Urinary bladder (tissue), 4 donors: Measurements from ENCODE around the gene ARRDC3. TPM values are rescaled to one million over a fixed set of nuclear protein-coding genes. Genes with fewer than 3 reads are reported as not detected.

Experiments used
- DNase-seq: peaks from one replicate; pipeline ENCODE4 v3.0.0-alpha.2; 2015; ENCODE audit errors: extremely low spot score
- H3K27ac ChIP-seq: one replicate; pipeline ENCODE4 v1.5.1; 2013; ENCODE audit warnings: low read depth, mild to moderate bottlenecking, moderate library complexity
- H3K36me3 ChIP-seq: one replicate; pipeline ENCODE4 v1.6.1; 2013; ENCODE audit warnings: mild to moderate bottlenecking, moderate library complexity; ENCODE audit not compliant: insufficient read depth
- H3K4me1 ChIP-seq: one replicate; pipeline ENCODE4 v1.6.1; 2013; ENCODE audit warnings: mild to moderate bottlenecking, moderate library complexity; ENCODE audit not compliant: insufficient read depth
- H3K4me3 ChIP-seq: one replicate; pipeline ENCODE4 v1.5.1; 2013; ENCODE audit warnings: low read depth, low read length
- WGBS: extraction: QIAGEN DNeasy Blood & Tissue Kit; methylation state at CpG from one replicate; pipeline ENCODE4 v1.1.7; 2013; 5-methylcytosine and 5-hydroxymethylcytosine counted together
- polyA plus RNA-seq: library from polyadenylated mRNA; stranded (reverse); fragments of 200-250 nt; gene quantifications from one replicate; pipeline ENCODE4 v1.2.3, GENCODE V29; 2013
- total RNA-seq: library from RNA; depleted of rRNA; stranded (reverse); fragments of >200 nt; gene quantifications from one replicate; pipeline ENCODE4 v1.2.3, GENCODE V29; 2014
- donor health status: healthy with polysubstance abuse.
- donor health status: healthy.

The ARRDC3 gene
- total and polyA plus RNA-seq, 2 donors: 24.4 to 261 TPM

DNA sequence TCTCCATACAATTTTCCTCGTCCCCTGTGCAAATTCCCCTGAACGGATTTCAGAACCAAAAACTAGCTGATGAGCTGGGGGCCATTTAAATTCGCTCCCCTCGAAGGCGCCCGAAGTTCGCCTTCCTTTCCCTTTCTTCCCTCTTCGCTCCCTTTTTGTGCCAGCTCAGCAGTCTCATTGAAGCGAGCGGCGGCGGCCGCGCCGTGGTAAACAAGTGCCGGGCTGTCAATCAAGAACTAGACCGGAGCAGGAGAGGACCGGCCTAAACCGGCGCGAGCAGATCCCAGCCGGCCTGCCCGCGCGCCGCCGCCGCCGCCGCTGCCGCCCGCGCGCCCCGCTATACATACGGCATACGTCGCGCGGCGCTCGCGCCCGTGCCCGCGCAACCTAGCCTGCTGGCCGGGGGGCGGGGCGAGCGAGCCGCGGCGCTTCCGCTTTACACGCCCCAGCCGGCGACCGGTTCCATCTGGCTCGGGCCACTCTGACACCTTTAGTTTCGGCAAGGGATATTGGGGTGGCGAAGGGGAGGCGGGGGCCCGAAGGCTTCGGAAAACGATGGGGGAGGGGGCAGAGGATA, 3.1 kb downstream of the ARRDC3 start:
- Histone ChIP-seq H3K4me1 (no peaks in the 10 kb centered on the region), H3K4me3 (peak overlapping the region; percentile 77), H3K27ac (peak overlapping the region; percentile 97), H3K36me3 (no peaks in the 10 kb centered on the region)
- peak; percentile 81 for DNase-seq
- WGBS: under 1% methylated on average over 65 of the region's 65 CpGs

DNA sequence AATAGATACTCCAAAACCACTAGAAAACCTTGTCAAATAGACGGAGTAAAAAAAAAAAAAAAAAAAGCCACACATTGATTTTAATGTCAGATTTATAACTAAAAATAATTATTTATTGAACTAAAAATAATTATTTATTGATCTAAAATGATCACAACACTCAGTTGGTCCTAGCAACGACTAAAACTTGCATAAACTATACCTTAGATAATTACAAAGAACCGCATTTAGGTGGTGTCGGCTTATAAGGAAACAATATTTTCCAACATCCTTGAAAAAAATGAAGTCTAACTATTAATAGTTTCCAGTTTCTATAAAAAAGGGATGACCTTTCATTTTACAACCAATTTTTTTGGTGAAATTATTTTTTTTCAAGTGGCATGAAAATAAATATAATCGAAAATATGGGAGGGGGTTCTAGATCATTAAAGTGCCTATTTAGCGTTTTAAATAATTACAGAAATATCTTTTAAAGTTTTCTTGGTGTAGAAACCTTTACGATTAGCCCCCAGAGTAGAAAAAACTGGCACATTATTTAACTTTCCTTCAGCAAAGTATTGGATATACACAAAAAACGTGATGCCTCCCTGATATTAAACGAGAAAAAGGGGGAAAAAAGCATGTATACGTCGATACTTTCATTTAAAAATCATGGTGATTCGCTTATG, 3.7 kb downstream of the ARRDC3 start:
- no peaks in the 10 kb centered on the region for H3K4me1 ChIP-seq
- 10% methylated on average over 12 of the region's 12 CpGs for WGBS
- peak overlapping the region; percentile 77 for H3K4me3 ChIP-seq

DNA sequence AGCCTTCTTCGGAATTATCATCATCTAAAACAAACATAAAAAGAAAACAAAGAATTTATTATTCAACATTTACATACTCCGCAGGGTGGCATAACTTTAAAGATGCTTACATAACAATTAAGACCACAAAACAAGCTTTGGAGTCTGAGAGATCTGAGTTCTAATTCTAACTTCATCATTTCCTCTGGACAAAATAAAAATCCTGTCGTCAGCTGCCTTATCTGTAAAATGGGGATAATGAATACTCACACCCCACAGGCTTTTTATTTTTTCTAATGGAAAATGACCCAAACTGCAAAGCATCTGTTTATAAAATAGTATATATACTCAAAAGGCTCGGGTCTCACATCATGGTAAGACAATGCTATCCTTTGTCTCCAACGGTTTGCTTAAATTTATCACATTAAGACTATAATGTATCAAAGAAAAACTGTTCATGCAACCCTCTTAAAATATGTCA, 4.3 kb downstream of the ARRDC3 start:
- WGBS: 54% methylated on average over 5 of the region's 5 CpGs
- Histone ChIP-seq H3K27ac (no peak overlapping the region), H3K4me1 (no peaks in the 10 kb centered on the region), H3K4me3 (no peak overlapping the region), H3K36me3 (no peaks in the 10 kb centered on the region)
- DNase-seq: no peak

More for the DNA sequence above, 3.7 kb downstream of the ARRDC3 start:
- H3K27ac ChIP-seq: peak overlapping the region; percentile 97
- DNase-seq: no peak
- H3K36me3 ChIP-seq: no peaks in the 10 kb centered on the region

DNA sequence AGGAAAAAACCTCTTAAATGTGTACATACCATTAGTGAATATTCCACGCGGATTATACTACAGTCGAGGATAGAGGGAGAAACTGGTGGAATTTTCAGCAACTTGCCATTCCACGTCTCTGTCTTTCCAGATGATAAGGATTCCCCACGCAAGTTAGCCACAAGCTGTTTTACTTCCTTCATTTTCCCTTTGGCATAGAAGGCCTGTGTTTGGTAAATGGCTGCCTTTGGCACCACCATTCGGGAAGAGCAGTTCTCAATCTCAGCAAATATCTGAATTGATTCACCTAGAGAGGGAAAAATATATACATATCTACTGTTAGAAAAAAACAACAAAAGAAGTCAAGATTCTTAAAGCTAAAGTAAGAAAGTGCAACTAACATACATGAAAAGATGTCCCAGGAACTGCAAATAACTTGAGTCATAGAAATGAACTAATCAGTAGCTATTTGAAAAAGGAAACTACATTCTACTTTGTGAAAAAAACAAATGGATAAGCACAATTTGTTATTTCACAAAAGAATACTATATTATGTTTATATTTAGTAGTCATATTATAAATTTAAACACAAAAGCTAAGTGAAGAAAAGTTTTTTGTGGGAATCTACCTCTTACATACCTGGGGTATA, 8.1 kb downstream of the ARRDC3 start:
- 92% methylated on average over 6 of the region's 6 CpGs for WGBS
- Histone ChIP-seq H3K36me3 (peaks cover 2% of the 10 kb centered on the region), H3K4me1 (peaks cover 2% of the 10 kb centered on the region), H3K27ac (no peak overlapping the region), H3K4me3 (no peak overlapping the region)
- no peak for DNase-seq

DNA sequence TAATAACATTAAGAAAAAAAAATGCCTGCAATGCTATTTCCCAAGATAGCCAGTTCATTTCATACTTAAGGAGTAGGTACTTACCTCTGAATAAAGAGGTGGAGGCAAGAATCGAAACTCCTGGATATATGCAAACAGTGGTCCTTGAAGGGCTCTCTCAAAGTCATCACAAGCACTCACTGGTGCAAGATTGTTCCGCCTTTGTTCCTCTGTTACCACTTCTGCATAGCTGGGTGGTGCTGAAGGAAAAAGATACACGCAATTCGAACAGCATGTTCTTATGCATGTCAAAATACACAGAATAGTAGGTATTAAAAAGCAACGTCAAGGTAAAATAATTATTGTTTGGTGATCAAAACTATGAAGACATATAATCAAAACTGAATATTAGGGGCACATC, 9.5 kb downstream of the ARRDC3 start:
- H3K4me3 ChIP-seq: no peak overlapping the region
- peaks cover 4% of the 10 kb centered on the region for H3K36me3 ChIP-seq
- no peak overlapping the region for H3K27ac ChIP-seq
- 91% methylated on average over 5 of the region's 5 CpGs for WGBS
- no peak for DNase-seq
- peaks cover 2% of the 10 kb centered on the region for H3K4me1 ChIP-seq

DNA sequence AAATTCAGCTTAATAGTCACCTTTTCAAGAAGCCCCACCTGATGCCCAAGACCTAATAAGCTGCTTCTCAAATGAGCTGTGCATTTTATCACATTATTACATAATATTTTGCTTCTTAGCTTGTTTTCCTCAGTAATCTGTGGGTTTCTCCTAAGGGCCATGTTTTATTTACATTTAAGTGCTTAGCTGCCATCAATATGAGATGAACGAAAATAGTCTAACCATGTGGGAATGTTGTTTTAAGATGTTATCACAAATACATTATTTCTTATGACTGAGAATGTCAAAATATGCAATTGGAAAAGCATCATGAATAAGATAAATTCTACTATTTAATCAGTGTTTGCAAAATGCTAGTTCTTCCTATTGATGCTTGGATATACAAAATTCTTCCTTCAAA, 10.1 kb downstream of the ARRDC3 start:
- no peak for DNase-seq
- peaks cover 6% of the 10 kb centered on the region for H3K36me3 ChIP-seq
- H3K4me1 ChIP-seq: peaks cover 2% of the 10 kb centered on the region
- no peak overlapping the region for H3K4me3 ChIP-seq
- peak overlapping the region; percentile 38 for H3K27ac ChIP-seq
- WGBS: 69% methylated on average over 1 of the region's 1 CpG

DNA sequence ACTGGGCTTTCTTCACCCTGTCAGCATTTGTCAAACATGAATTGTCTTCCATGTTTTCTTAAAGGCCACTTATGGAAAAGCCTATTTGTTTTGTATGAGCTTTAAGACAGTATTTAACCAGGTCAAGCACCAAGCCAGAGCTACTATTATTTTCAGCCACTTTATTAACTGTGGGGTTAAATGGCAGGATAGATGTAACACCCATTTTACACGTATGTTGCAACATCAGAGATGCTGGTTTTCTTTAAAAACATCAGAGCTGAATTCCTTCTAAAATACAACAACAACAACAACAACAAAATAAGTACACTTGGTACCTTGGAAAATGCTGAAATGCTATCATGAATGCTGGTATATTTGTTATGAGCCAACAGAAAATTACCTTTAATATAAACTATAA, 13.6 kb downstream of the ARRDC3 start:
- peaks cover 2% of the 10 kb centered on the region for H3K4me1 ChIP-seq
- H3K4me3 ChIP-seq: no peak overlapping the region
- DNase-seq: no peak
- H3K36me3 ChIP-seq: peaks cover 6% of the 10 kb centered on the region
- 57% methylated on average over 1 of the region's 1 CpG for WGBS
- H3K27ac ChIP-seq: no peak overlapping the region

DNA sequence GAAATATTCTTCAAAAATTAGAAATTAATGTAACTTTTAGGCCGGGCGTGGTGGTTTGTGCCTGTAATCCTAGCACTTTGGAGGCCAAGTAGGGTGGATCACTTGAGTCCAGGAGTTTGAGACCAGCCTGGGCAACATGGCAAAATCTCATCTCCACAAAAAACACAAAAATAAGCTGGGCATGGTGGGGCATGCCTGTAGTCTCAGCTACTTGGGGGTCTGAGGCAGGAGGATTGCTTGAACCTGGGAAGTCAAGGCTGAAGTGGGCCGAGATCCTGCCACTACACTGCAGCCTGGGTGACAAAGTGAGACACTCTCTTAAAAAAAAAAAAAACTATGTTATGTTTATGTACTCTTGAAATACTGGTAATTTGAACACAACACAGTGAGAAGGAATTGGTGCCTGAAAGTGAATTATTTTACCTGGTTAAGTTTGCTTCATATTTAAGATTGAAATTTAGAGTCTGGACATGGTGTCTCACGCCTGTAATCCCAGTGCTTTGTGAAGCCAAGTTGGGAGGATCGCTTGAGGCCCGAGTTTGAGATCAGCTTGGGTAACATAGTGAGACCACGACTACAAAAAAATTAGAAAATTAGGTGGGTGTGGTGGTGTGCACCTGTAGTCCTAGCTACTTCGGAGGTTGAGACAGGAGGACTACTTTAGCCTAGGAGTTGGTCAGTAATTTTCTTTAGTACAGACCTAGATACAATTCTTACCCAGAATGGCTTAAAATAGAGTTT, 15.0 kb downstream of the ARRDC3 start:
- H3K36me3 ChIP-seq: peaks cover 6% of the 10 kb centered on the region
- H3K4me1 ChIP-seq: peaks cover 2% of the 10 kb centered on the region
- 95% methylated on average over 8 of the region's 8 CpGs for WGBS
- DNase-seq: no peak
- H3K27ac ChIP-seq: no peak overlapping the region
- no peak overlapping the region for H3K4me3 ChIP-seq

DNA sequence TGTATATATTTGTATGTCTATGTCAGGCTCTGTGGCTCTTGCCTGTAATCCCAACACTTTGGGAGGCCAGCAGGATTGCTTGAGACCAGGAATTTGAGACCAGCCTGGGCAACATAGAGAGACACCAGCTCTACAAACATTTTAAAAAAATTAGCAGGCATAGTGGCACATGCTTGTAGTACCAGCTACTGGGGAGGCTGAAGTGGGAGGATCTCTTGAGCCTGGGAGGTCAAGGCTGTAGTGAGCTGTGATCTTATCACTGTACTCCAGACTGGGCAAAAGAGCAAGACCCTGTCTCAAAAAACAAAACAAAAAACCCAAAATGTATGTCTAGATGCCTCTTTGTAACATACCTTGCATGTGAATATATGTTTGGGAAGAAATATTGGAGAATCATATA, 15.8 kb downstream of the ARRDC3 start:
- Histone ChIP-seq H3K4me1 (peaks cover 2% of the 10 kb centered on the region), H3K4me3 (no peak overlapping the region), H3K27ac (no peak overlapping the region), H3K36me3 (peaks cover 6% of the 10 kb centered on the region)
- no peak for DNase-seq

DNA sequence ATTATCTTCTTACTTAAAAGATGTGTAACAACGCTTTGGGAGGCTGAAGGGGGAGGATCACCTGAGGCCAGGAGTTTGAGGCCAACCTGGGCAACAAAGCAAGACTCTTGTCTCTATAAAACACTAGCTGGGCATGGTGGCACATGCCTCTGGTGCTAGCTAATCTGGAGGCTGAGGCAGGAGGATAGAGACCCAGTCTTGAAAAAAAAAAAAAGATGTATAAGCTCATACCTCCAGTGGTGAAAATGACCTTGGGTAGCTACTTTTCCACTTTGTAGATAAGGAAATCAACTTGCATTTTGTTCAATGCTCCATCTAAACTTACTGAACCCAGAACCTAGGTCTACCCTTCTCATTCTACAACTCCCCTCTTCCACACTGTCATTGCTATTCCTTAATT, 16.6 kb downstream of the ARRDC3 start:
- Histone ChIP-seq H3K4me1 (peaks cover 2% of the 10 kb centered on the region), H3K36me3 (peaks cover 6% of the 10 kb centered on the region), H3K4me3 (no peak overlapping the region), H3K27ac (no peak overlapping the region)
- DNase-seq: no peak
- WGBS: 98% methylated on average over 1 of the region's 1 CpG

DNA sequence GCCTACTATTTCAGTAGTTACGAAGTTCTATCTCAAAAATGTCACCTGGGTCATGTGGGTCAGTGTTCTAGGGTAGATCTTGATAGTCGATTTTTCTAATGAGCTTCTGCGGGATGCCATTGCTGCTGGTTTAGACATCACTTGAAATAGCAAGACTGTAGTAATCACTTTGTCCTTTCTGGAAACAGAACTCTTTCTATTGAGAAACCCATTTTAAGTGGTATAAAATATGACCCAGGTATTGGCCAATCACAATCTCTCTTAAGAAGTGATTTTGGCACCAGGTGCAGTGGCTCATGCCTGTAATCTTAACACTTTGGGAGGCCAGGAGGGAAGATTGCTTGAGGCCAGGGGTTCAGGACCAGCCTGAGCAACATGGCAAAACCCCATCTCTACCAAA, 17.6 kb downstream of the ARRDC3 start:
- no peak for DNase-seq
- H3K27ac ChIP-seq: no peak overlapping the region
- H3K4me3 ChIP-seq: no peak overlapping the region
- peaks cover 6% of the 10 kb centered on the region for H3K36me3 ChIP-seq
- H3K4me1 ChIP-seq: no peaks in the 10 kb centered on the region
- 94% methylated on average over 3 of the region's 3 CpGs for WGBS

DNA sequence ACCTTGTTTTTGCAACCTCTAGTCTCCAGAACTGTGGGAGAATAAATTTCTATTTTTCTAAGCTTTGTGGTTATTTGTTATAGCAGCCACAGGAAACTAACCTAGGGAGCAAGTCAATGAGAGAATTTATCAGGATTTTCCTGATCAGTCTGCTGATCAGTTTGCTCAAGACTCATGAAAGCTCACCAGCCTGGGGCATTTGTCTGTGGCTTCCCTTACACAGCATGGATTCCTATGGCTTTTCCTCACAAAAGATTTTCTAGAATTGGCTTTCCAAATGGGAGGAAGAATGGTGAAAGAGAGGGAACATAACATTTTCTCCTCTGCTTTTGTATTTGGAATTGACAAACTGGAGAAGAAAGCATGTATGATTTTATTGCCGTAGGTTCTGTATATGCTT, 20.2 kb downstream of the ARRDC3 start:
- Histone ChIP-seq H3K4me3 (no peak overlapping the region), H3K36me3 (no peaks in the 10 kb centered on the region), H3K4me1 (no peaks in the 10 kb centered on the region), H3K27ac (no peak overlapping the region)
- no peak for DNase-seq
- WGBS: 100% methylated on average over 1 of the region's 1 CpG

DNA sequence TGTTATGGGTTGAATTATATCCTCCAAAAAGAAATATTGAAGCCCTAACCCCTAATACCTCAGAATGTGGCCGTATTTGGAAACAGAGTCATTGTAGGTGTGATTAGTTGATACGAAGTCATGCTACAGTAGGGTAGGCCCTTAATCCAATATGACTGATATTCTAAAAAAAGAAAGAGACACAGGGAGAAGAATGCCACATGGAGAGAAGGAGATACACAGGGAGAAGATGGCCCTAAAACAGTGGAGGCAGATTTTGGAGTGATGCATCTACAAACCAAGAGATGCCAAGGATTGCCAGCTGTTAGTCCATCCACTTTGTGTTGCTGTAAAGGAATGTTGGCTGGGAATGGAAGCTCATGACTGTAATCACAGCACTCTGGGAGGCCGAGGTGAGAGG, 21.3 kb downstream of the ARRDC3 start:
- no peak overlapping the region for H3K4me3 ChIP-seq
- DNase-seq: no peak
- H3K4me1 ChIP-seq: no peaks in the 10 kb centered on the region
- H3K27ac ChIP-seq: no peak overlapping the region
- H3K36me3 ChIP-seq: no peaks in the 10 kb centered on the region
- WGBS: 95% methylated on average over 3 of the region's 3 CpGs
